HepG2 (cell line): Measurements from ENCODE around the gene FYB1. TPM values are rescaled to one million over a fixed set of nuclear protein-coding genes. Genes with fewer than 3 reads are reported as not detected.

Experiments
- AGO1 ChIP-seq: fragments of 200-400 bp; formaldehyde crosslinking; IDR thresholded peaks from 2 replicates; pipeline ENCODE4 v1.6.1; 2017; ENCODE audit warnings: mild to moderate bottlenecking, low read depth, low read length, moderate library complexity; ENCODE audit not compliant: poor library complexity, severe bottlenecking
- ATF7 ChIP-seq, 2 experiments: fragments of 450-650 bp in 1 of 2; sonication (generic) in 1 of 2; formaldehyde crosslinking in 1 of 2; IDR thresholded peaks; 2 replicates each; pipeline versions ENCODE4 v1.4.0 to v1.6.1; 2016 to 2020; ENCODE audit warnings: antibody characterized with exemption in 1 of 2, mild to moderate bottlenecking in 1 of 2, missing genetic modification reagents in 1 of 2
- DPF2 ChIP-seq: sonication (generic); formaldehyde crosslinking; IDR thresholded peaks from 2 replicates; pipeline ENCODE4 v1.4.0; 2020; ENCODE audit warnings: mild to moderate bottlenecking, low read depth, missing genetic modification reagents, borderline replicate concordance
- IKZF1 ChIP-seq: fragments of 450-650 bp; IDR thresholded peaks from 2 replicates; pipeline ENCODE4 v1.7.1; 2016
- MAF1 ChIP-seq: sonication (generic); formaldehyde crosslinking; IDR thresholded peaks from 2 replicates; pipeline ENCODE4 v1.5.0; 2020; ENCODE audit warnings: missing genetic modification reagents, borderline replicate concordance
- NFYC ChIP-seq: IDR thresholded peaks from 2 replicates; pipeline ENCODE4 v1.6.1; 2016; ENCODE audit warnings: missing genetic modification reagents, missing compliant biosample characterization
- PAWR ChIP-seq: sonication (generic); formaldehyde crosslinking; IDR thresholded peaks from 2 replicates; pipeline ENCODE4 v1.4.0; 2020; ENCODE audit warnings: missing genetic modification reagents, mild to moderate bottlenecking, borderline replicate concordance
- PRDM4 ChIP-seq: sonication (generic); formaldehyde crosslinking; IDR thresholded peaks from 2 replicates; pipeline ENCODE4 v1.9.0; 2021; ENCODE audit warnings: missing genetic modification reagents, borderline replicate concordance
- RARA ChIP-seq: IDR thresholded peaks from 2 replicates; pipeline ENCODE4 v1.6.1; 2016; ENCODE audit warnings: missing genetic modification reagents, missing compliant biosample characterization
- RXRB ChIP-seq: IDR thresholded peaks from 2 replicates; pipeline ENCODE4 v1.6.1; 2016; ENCODE audit warnings: borderline replicate concordance, missing genetic modification reagents, missing compliant biosample characterization
- SOX6 ChIP-seq, 2 experiments: fragments of 450-650 bp in 1 of 2; sonication (generic) in 1 of 2; formaldehyde crosslinking in 1 of 2; IDR thresholded peaks; 2 replicates each; pipeline versions ENCODE4 v1.4.0 to v1.6.1; 2017 to 2020; ENCODE audit warnings: antibody characterized with exemption in 1 of 2, mild to moderate bottlenecking in 1 of 2, missing genetic modification reagents in 1 of 2
- TAF1 ChIP-seq: sonication (generic); formaldehyde crosslinking; IDR thresholded peaks from 2 replicates; pipeline ENCODE4 v1.4.0; 2020; ENCODE audit warnings: missing genetic modification reagents
- TBX3 ChIP-seq: fragments of 450-650 bp; IDR thresholded peaks from 2 replicates; pipeline ENCODE4 v1.6.1; 2017; ENCODE audit warnings: antibody characterized with exemption, mild to moderate bottlenecking, inconsistent platforms, borderline replicate concordance
- TERF1 ChIP-seq: sonication (generic); formaldehyde crosslinking; IDR thresholded peaks from 2 replicates; pipeline ENCODE4 v1.8.0; 2022; ENCODE audit warnings: mild to moderate bottlenecking, missing genetic modification reagents, moderate library complexity
- UBTF ChIP-seq: sonication (generic); formaldehyde crosslinking; IDR thresholded peaks from 2 replicates; pipeline ENCODE4 v1.4.0; 2020; ENCODE audit warnings: mild to moderate bottlenecking, missing genetic modification reagents
- ZBTB7A ChIP-seq: sonication (generic); formaldehyde crosslinking; IDR thresholded peaks from 2 replicates; pipeline ENCODE4 v1.8.0; 2022; ENCODE audit warnings: mild to moderate bottlenecking, missing genetic modification reagents
- ZNF761 ChIP-seq: sonication (generic); formaldehyde crosslinking; conservative IDR thresholded peaks from 2 replicates; pipeline ENCODE4 v1.4.0; 2020; ENCODE audit warnings: mild to moderate bottlenecking, missing genetic modification reagents
- polyA plus RNA-seq, 8 experiments: library from polyadenylated mRNA; depleted of rRNA in 3 of 8; stranded (reverse) in 7 of 8; unstranded in 1 of 8; fragments of >200 nt; fragmentation: Illumina TruSeq in 4 of 8; extraction: Trizol in 4 of 8; gene quantifications; 2 replicates each; pipeline versions ENCODE4 v1.2.1 to v1.2.3, GENCODE V29; 2011 to 2016; ENCODE audit warnings: low read depth in 4 of 8, missing spikeins in 1 of 8, mixed read lengths in 1 of 8; ENCODE audit not compliant: insufficient read depth in 1 of 8
- total RNA-seq, 5 experiments: library from RNA; depleted of rRNA; stranded (reverse); fragments of >200 nt; fragmentation: Illumina TruSeq; extraction: Trizol; gene quantifications; 2 replicates each; pipeline ENCODE4 v1.2.3, GENCODE V29; 2016; ENCODE audit warnings: low read depth in 1 of 5
- TF ChIP-seq, protein P1 (sequence below): sonication (generic); formaldehyde crosslinking; IDR thresholded peaks from 2 replicates; pipeline ENCODE4 v1.5.0; 2020; ENCODE audit warnings: mild to moderate bottlenecking, missing genetic modification reagents

FYB1 gene
- total and polyA plus RNA-seq, 2 of the 13 experiments (the other 11 are each of a cell fraction or from before 2014, with no cell fraction given), result 0.03 TPM; not detected in 1

GRCh38 chr5:39072925-39073766 lies 146.2 kb downstream of the FYB1 start (continued):
- TF ChIP-seq RXRB (CRISPR knock-in tag) (peak; percentile 47; the same call in 1 of the 2 replicates), ATF7 (IDR thresholded peaks at IDR 0.05) (no peak), ATF7 (CRISPR knock-in tag; IDR thresholded peaks at IDR 0.05) (peak; percentile 17; the same call in 1 of the 2 replicates), NFYC (CRISPR knock-in tag) (no peak), SOX6 (IDR thresholded peaks at IDR 0.05) (no peak), SOX6 (CRISPR knock-in tag; IDR thresholded peaks at IDR 0.05) (peak; percentile 37), ZBTB7A (CRISPR knock-in tag) (no peak), UBTF (0 out of 2 replicates have a peak, but pooled peaks have one; percentile 67), TAF1 (peak; percentile 9; the same call in 1 of the 2 replicates), TBX3 (peak; percentile 52; the same call in 1 of the 2 replicates), AGO1 (no peak), PAWR (CRISPR knock-in tag) (no peak), IKZF1 (no peak), PRDM4 (CRISPR knock-in tag) (no peak), RARA (CRISPR knock-in tag) (no peak), DPF2 (CRISPR knock-in tag) (peak; percentile 53; the same call in 1 of the 2 replicates), TERF1 (no peak), ZNF761 (CRISPR knock-in tag) (no peak), MAF1 (CRISPR knock-in tag) (no peak)
- TF ChIP-seq, protein P1, sequence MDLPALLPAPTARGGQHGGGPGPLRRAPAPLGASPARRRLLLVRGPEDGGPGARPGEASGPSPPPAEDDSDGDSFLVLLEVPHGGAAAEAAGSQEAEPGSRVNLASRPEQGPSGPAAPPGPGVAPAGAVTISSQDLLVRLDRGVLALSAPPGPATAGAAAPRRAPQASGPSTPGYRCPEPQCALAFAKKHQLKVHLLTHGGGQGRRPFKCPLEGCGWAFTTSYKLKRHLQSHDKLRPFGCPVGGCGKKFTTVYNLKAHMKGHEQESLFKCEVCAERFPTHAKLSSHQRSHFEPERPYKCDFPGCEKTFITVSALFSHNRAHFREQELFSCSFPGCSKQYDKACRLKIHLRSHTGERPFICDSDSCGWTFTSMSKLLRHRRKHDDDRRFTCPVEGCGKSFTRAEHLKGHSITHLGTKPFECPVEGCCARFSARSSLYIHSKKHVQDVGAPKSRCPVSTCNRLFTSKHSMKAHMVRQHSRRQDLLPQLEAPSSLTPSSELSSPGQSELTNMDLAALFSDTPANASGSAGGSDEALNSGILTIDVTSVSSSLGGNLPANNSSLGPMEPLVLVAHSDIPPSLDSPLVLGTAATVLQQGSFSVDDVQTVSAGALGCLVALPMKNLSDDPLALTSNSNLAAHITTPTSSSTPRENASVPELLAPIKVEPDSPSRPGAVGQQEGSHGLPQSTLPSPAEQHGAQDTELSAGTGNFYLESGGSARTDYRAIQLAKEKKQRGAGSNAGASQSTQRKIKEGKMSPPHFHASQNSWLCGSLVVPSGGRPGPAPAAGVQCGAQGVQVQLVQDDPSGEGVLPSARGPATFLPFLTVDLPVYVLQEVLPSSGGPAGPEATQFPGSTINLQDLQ (CRISPR knock-in tag), result no peak
